NB4 (cell line): ENCODE results near the gene SCN3A.

Experiments used
- TF ChIP-seq, protein P1 (sequence below): IDR thresholded peaks from 2 replicates; pipeline ENCODE4 v1.6.1; 2011; ENCODE audit warnings: low read depth, low read length
- TF ChIP-seq, protein P2 (sequence below): IDR thresholded peaks from one replicate; pipeline ENCODE4 v1.5.1; 2012; ENCODE audit warnings: low read depth, low read length

DNA sequence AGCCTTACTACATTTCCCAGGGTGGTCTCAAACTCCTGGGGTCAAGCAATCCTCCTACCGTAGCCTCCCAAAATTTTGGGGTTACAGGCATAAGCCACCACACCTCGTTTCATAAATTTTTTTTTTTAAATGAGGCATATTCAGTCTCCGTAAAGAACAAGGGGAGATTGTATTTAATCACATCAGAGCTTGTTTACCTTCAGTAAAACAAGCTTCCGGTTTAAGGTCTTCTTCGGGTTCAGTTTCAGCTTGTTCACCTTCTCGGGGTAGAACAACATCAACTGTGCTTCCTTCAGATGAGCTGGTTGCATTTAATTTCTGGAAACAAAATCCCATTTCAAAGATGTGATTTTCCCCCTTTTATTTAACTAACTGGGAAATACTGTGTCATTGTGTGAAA lies 88.6 kb downstream of the SCN3A start:
- TF ChIP-seq, protein P1, sequence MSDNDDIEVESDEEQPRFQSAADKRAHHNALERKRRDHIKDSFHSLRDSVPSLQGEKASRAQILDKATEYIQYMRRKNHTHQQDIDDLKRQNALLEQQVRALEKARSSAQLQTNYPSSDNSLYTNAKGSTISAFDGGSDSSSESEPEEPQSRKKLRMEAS: no peak
- TF ChIP-seq, protein P2, sequence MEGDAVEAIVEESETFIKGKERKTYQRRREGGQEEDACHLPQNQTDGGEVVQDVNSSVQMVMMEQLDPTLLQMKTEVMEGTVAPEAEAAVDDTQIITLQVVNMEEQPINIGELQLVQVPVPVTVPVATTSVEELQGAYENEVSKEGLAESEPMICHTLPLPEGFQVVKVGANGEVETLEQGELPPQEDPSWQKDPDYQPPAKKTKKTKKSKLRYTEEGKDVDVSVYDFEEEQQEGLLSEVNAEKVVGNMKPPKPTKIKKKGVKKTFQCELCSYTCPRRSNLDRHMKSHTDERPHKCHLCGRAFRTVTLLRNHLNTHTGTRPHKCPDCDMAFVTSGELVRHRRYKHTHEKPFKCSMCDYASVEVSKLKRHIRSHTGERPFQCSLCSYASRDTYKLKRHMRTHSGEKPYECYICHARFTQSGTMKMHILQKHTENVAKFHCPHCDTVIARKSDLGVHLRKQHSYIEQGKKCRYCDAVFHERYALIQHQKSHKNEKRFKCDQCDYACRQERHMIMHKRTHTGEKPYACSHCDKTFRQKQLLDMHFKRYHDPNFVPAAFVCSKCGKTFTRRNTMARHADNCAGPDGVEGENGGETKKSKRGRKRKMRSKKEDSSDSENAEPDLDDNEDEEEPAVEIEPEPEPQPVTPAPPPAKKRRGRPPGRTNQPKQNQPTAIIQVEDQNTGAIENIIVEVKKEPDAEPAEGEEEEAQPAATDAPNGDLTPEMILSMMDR: no peak
